AML-193 (cell line): Measurements from ENCODE around the gene TEDDM1.
A peak's percentile ranks its signal among the peaks of the same experiment; 100 is the strongest.
"Not testable (repeated sequence)": the region's sequence is repeated elsewhere in the genome, so short reads cannot be mapped to it uniquely, and the experiment has no call there.

Experiments
- DNase-seq, 2 experiments: peaks; one replicate each; lab custom pipeline; 2025; lab: John Stamatoyannopoulos, UW

The TEDDM1 gene, protein sequence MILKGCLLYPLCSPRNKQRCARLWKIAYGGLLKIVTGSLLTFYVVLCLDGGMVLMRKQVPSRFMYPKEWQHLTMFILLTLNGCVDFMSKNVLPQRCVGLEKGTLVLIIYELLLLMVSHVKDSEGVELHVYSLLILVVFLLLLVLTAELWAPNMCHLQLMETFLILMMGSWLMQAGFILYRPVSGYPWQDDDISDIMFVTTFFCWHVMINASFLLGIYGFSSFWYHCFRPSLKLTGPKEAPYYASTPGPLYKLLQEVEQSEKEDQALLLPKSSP

DNA sequence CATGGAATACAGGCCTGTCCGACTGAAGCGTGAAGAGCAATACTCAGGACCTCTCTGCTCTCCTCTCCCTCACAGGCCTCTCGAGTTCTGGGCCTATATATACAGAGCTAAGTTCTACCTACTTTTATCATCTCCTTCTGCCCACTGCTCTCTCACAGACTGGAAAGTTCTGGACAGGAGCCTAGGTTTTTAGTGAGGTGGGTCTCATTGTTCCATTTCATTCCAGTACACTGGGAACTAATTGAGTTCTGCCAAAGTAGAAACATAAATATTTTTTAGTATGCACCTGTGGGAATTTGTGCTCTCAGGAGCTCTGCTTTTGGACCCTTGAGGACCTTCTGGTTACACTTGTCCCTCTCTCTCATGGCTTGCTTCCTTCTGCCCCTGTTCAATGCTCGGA lies at the start of gene TEDDM1:
TSS of gene TEDDM1 (minus strand) at position 101 of the 400 bp plus-strand sequence. CDS start 182 bp downstream, outside the sequence.
- DNase-seq: no peak

DNA sequence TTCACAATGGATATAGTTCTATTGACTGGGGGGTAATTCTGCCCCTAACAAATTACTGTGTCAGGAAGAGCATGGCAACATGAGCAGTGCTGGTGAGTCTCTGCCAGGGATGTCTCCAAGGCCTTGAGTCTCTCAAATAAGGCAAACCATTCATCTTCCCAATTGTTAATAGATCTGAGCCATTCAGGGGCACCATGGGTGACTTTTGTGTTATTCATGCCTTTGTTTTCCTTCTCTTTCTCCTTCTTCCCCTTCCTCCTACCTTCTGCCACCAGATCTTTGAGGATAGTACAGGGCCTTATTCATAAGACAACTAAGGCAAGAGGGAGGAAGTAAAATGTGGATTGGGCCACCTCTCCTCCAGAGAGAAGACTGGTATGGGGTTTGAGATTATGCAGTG lies 49.6 kb upstream of the TEDDM1 start, which contains the start of gene RGSL1:
TSS of gene RGSL1 (plus strand) at position 60 of the 400 bp plus-strand sequence. CDS start at position 80, 20 bp downstream.
- DNase-seq: no peak

DNA sequence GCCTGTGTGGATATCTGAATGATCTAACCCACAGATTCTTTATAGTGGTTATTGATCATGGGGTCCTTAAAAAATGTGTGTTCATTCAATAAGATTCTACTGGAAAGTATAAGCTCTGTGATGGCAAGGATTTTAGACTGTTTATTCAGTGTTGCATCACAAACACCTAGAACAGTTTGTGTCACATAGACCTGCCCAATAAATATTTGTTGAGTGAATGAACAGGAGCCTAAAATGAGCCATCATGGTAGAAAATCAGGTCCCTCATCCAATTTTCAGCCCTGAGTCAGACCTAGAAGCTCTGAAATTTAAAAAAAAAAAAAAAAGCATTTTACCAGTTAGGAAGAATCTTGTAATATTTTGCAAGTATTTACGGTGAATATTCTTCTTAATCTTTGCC lies 47.2 kb upstream of the TEDDM1 start:
- no peak for DNase-seq

DNA sequence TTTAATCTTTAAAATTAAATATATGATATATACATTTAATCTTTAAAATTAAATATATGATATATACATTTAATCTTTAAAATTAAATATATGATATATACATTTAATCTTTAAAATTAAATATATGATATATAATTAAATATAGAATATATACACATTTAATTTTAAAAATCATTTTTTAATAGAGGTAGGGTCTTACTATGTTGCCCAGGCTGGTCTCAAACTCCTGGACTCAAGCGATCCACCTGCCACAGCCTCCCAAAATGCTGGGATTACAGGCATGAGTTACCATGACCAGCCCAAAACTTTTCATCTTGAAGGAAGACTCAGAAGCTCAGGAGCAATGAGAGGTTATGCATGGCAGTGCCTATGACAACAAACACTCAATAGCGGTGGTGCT lies 46.7 kb upstream of the TEDDM1 start:
- not testable (repeated sequence) for DNase-seq

DNA sequence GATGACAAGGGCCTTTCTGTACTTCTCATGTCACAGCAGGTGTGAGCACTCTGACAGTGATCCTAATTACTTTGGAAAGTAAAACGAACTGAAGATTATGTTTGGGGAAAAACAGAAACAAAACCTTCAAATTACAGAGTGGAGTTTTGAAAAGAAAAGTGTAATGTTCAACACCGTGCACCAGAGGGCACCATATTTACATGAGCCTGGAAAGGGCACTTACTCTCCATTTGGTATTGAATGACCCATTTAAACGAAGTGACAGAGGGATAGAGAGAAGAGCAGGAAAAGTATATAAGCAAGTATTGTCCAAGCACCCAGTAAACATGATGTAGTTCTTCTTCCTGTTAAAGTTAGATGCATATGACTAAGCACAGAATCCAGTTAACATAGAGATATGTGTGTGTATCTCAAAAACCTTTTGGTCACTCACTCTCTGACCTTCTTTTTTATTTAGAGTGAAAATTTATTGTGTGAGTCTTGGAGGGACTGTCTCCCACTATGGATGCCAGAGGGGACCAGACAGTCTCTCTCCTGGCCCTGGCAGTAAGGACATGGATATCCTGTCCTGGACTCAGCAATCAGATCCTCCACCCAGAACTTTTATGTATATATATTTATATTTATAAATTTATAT lies 45.7 kb upstream of the TEDDM1 start:
- DNase-seq: peak; percentile 69 to 80

DNA sequence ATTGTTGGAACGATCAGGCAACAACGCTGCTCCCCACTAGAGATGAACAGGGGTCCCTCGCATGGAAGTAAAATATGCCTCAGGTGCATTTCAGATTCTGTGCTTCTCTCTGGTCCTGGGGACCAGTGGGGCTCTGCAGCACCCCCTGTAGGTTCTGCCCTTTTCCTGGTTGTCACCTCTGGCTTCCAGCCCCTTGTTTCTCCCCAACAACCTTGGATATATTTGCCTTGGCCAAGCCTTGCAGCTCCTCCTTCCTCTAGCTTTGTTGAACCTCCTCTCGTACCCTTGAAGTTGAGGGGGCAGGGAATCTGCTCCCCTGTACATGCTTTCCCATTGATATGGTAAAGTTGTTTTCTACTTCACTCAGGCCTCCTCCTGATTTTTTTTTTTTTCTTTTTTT lies 44.0 kb upstream of the TEDDM1 start:
- no peak for DNase-seq

DNA sequence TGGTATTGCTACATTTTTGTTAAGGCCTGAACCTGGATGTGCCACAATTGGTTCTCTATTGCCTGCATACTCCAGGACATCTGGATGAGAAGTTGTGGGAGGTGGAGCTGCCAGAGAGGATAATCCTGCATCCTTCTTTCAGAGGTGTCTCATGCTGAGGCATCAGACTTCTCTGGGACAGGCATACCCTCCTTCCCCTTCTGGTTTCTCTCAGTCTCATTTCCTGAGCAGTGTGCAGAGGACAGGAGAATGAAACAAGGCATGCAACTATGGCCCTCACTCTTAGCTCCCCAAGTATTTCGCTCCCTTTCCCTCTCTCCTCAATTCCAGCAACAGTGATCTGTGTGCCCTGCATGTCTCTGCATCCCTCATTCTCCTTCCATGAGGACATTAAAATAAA lies 41.9 kb upstream of the TEDDM1 start:
- DNase-seq: no peak

DNA sequence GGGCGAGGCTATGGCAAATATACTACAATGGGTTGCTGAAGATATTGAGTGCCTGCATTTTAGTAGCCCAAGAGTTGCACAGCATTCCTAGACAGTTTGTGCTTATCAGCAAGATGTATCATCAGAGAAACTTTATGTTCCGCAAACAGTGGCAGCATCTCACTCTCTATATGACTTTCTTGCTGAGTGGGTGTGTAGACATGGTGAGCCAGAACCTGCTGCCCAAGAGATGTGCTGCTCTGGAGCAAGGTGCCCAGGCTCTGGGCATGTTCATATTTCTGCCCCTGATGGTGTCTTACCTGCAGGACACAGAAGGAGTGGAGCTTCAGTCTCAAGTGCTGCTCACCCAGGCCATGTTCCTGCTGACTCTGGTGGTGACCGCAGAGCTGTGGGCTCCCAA lies 41.3 kb upstream of the TEDDM1 start:
- no peak for DNase-seq

DNA sequence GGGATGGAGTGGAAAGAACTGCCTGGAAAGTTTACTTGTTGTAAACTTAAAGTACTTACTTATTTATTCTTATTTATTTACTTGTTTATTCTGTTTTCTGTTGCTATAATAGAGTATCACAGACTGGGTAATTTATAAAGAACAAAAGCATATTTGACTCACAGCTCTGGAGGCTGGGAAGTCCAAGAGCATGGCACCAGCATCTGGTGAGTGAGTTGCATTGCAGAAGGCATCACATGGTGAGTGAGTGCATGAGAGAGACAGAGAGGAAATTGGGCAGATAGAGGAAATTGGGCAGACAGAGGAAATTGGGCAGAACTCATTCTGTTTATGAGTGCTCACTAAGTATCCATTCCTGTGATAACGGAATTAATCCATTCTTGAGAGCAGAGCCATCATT lies 37.9 kb upstream of the TEDDM1 start:
- DNase-seq: no peak

DNA sequence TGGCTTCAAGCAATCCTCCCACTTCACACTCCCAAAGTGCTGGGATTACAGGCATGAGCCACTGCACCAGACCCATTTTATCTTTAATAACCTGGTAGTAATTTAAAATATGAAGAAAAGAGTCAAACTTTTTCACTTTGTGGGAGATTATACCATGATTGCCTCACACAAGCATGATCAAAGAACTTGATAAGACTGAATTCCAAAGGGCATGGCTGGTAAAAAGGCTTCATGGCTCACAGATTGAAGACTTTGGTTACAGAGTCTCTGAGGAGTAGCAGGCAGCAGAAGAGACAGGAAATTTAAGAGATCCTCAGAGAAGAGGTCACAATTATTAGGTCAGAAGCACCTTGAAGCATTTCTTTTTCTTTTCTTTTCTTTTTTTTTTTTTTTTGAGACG lies 33.1 kb upstream of the TEDDM1 start:
- DNase-seq: no peak

DNA sequence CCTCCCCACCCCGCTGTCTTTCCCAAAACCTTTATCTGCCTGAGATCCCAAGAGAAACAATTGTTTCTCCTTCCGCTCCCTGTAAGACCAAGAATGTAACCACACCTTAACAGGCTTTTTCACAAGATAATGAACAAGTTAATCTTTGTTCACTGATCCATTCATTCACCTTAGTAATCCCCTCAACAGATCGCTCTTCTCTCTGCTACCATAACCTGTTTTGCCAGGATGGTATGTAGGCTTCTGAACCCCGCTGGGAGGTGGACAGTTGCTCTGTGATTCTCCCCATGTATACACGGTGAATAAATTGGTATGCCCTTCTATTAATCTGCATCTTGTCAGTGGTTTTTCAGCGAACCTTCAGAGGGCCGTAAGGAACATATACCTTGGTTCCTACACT lies 30.8 kb upstream of the TEDDM1 start:
- no peak for DNase-seq

DNA sequence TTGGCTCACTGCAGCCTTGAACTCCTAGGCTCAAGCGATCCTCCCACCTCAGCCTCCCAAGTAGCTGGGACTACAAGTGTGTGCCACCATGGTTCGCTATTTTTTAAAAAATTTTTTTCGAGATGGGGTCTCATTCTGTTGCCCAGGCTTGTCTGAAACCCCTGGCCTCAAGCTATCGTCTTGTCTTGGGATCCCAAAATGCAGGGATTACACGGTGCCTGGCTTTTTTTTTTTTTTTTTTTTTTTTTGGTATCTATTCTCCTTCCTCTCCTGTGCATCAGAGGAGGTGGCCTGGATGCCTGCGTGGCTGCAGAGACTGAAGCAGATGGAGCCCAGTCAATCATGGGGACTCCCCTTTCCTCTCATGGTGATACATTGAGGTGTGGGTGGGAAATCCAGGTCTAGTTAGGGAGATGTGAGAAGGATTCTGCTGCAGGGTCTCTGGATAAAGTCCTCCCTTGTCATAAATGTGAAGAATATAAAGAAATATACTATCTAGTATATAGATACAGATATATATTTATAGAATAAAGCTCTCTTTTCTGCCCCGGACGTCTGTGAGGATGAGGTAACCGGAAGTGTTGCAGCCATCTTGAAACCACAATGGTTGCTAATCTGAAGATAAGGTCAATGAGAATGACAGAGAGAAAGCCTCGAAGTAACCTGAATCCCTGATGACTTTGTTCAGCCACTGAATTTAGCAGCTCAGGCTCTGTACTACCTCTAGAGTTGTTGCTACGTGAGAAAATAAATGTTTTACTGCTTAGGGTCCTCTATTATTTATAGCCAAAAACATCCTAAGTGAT lies 30.0 kb upstream of the TEDDM1 start:
- DNase-seq: peak; percentile 66 to 72

DNA sequence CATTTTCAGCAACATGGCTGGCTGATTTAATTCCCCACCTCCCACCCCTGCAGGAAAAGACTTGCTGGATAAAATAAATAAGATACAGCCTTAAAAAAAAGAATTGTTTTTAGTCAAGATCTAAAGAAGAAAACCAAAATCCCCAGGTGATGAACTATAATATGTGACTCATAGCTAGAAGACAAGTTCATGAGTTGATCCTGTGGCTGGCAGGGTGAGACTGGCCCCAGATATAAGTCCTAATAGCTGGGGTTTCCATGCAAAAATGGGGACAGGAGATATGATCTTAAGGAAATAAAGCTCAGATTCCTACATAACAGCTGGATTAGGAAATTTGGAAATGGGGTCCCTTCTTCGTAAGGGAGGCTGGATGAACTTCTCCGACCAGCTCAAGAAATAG lies 27.6 kb upstream of the TEDDM1 start:
- DNase-seq: no peak

DNA sequence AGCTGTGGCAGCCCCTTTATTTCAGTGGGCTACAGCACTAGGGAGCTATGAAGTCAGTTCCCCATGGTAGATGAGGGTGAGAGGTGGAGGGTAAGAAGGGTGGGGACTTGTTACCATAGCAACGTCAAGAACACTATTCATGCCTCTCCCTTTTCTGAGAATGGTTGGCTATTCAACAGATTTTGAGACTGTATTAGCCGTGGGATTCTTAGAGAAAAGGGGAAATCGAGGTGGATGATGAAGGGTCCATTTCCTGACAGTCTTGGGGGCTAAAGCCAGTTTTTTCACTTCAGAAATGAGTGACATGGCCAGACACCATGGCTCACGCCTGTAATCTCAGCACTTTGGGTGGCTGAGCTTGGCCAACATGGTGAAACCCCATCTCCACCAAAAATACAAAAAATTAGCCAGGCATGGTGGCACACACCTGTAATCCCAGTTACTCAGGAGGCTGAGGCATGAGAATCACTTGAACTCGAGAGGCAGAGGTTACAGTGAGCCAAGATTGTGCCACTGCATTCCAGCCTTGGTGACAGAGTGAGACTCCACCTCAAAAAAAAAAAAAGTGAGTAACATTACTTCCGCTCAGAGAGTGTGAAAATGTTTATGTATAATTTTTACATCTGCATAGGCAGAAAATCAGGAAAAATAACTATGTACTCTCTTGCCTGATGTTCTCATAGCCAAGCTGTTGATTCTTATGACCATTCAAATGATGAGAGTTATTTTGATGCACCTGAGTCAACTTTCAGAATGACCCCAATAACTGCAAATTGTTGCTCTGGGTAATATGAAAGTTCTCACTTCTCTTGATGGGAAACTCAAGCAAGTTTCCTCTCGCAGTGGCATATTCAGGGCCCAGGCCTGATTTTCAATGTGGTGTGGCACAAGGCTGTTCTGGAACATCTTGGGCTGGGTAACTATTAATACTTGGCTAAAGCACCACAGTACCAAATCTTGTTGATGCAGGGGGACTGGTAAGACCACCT lies 26.3 kb upstream of the TEDDM1 start:
- DNase-seq: no peak

DNA sequence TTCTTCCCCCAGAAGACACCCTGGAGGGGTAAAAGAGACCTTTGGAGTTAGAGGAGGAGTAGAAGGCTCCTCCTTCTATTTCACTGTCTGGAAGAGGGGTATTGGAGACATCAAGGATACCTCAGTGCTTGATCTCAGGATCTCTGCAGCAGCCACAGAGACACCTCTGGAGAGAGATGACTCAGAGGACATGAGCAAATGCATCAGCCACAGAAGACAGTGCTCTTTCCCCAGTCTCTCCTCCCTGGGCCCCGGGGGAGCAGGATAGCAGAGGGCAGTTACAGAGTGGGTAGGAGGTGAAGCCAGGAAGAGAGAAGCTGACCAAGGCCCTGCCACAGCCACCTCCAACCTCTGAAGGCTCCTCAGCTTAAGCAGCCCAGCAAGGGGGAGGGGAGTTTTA lies 15.3 kb upstream of the TEDDM1 start:
- DNase-seq: no peak

DNA sequence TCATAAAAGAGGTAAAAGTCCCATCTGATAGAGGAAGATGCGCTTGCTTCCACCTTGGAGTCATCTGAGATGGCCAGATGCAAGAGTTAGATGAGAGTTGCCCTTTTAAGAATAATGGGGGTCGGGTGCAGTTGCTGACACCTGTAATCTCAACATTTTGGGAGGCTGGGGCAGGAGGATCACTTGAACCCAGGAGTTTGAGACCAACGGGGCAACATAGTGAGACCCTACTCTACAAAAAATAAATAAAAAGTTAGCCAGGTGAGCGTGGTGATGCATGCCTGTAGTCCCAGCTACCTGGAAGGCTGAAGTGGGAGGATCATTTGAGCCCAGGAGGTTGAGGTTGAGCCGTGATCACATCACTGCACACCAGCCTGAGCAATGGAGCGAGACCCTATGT lies 13.5 kb upstream of the TEDDM1 start:
- DNase-seq: no peak

DNA sequence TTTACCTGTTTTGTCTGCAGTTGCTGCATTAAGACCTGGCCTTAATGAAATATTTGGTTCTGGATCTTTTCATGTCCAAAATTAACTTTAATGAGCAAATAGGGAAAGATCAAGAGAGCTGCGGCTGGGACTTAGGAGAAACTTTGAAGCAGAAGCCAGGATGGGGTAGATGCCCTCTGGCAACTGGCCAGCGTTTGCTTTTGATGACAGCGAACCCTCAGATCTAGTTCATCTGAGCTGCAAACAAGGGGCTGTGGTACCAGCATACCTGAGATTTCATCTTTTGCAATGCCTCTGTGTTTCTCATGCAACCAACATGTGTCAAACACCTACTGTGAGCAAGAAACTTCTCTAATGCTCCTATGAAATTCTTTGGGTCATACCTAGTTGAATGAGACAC lies 13.0 kb upstream of the TEDDM1 start:
- DNase-seq: no peak

DNA sequence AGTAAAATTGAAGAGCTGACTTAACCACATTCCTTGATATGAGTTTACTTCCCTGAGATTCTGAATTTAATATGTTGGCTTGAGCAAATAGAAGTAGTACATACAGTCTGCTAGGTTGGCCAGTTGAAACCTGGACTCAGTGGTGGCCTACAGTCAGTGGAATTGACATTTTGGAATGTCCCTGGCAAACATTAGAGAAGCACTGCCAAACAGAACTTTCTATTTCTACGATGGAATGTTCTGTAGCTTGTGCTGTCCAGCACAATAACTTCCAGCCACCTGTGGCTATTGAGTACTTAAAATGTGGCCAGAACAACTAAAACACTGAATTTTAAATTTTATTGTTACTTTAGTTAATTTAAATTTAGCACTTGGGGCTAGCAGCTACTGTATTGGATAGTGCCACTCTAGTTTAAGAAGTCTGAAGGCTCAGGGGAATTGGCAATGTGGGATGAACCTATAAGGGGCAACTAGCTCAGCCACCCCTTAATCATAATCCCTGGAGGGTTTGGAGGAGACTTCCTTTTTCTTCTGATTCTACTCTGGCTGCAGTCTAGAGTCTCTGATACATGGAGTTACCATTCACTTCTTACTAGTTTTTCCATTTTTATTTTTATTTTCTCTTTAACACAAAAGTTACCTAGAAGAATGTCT lies 10.3 kb upstream of the TEDDM1 start:
- no peak for DNase-seq

DNA sequence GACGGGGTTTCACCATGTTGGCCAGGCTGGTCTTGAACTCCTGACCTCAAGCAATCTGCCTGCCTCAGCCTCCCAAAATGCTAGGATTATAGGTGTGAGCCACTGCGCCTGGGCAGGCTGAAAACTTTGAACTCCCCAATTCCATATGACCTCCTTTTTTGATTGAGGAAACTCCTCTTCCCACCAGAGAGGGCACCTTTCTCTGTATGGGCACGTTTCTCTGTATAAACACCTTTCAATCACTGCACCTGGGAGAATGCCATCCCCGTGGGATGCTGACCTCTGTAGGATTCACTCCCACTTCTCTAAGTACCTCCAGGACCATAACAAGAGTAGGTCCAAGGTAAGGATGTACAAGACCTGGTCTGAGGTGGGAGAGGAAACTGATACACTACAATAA lies 9.7 kb upstream of the TEDDM1 start:
- DNase-seq: no peak

DNA sequence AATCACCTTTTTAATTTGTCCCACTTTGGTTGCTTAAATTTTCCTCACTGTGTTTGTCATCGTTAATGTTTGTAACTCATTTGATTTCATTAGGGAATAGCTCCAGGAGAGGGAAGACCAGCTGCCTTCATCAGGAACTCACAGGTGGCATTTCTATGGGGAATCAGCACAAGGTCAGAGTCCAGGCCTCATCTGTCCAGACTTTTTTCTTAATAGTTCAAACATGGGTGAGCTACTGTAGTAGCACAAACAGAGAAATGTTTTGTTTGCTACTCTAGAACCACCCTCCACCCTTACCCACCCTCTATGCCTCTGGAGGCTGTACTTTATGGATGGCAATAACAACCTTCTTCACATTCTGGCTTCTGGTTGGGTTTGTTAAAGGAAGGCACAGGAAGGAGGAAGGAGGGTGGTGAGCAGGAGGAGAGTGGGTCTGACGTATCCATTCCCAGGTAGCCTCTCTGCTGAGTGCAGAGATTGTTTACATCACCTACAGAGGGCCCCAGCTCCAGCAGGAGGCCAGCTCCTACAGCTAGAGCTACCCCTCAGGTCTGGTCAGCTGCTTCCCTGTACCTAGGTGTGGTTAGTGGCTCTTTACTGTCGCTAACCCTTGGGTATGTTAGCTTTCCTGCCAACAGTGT lies 8.1 kb upstream of the TEDDM1 start:
- no peak for DNase-seq

DNA sequence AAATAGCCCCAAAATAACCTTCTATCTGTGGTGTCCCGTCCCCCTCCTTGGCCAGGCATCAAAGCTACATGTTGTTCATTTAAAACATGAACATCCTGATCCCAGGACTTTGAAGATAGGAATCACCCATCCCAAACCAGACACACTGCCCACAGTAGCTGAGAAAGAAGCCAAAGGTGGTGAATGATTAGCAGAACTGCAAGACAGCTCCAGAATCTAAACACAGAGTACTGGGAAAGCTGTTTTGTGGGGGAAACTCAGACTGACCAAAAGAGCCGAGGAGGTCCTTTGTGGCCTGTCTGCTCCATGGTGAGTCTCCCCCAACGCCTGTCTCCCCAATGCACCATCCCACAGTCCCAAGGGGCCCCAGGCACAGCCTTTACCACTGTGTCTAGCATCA lies 7.3 kb upstream of the TEDDM1 start:
- DNase-seq: no peak
